OCI-LY1 (cell line): ENCODE results near the gene LNPEP.

Source experiments
- CTCF ChIP-seq: fragments of 200-600 bp; sonication (generic), shearing (Covaris generic); IDR thresholded peaks from 2 replicates; pipeline ENCODE4 v1.5.1; 2017; ENCODE audit warnings: mild to moderate bottlenecking, antibody characterized with exemption, low read length, moderate library complexity, mixed read lengths
- EZH2 ChIP-seq: fragments of 200-600 bp; sonication (generic), shearing (Covaris generic); IDR thresholded peaks from 2 replicates; pipeline ENCODE4 v1.8.0; 2017; ENCODE audit warnings: borderline replicate concordance, mixed run types, mild to moderate bottlenecking, antibody characterized with exemption, low read length, moderate library complexity, mixed read lengths

DNA sequence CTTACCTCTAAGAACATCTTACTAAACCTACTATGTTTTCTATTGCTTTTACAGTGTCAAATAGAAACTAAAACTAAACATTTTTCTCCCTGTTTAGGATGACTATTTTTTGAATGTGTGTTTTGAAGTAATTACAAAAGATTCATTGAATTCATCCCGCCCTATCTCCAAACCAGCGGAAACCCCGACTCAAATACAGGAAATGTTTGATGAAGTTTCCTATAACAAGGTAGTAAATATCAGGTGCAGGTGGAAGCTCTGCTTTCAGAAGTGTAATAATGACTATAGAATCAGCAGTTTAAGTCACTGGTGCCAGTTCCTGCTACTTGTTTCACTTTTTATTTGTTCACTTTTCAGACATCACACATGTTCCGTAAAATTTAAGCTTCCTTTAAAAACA lies 39.6 kb upstream of the LNPEP start:
- no peak for TF ChIP-seq CTCF
- no peak for TF ChIP-seq EZH2
